Mesenchymal stem cell (in vitro differentiated cells and primary cell): ENCODE results near the gene PTPRN2.

Experiments
- DNase-seq: peaks from one replicate; pipeline ENCODE4 v3.0.0-alpha.2; 2013
- H2AFZ ChIP-seq: one replicate; pipeline ENCODE4 v1.6.1; 2013; ENCODE audit warnings: low read depth, mild to moderate bottlenecking, control low read depth, inconsistent platforms, low read length, moderate library complexity
- H2AK5ac ChIP-seq: 2 replicates; pipeline ENCODE4 v1.6.1; 2013; ENCODE audit warnings: low read length, moderate library complexity, mild to moderate bottlenecking, inconsistent platforms; ENCODE audit not compliant: severe bottlenecking
- H2BK120ac ChIP-seq: one replicate; pipeline ENCODE4 v1.6.1; 2013; ENCODE audit warnings: low read depth, mild to moderate bottlenecking, inconsistent platforms, low read length, moderate library complexity
- H2BK12ac ChIP-seq, 2 experiments: one replicate each; pipeline ENCODE4 v1.6.1; 2013; ENCODE audit warnings: inconsistent platforms in 2 of 2, low read length in 2 of 2, mild to moderate bottlenecking in 2 of 2, moderate library complexity in 2 of 2, control low read depth in 1 of 2
- H2BK15ac ChIP-seq: one replicate; pipeline ENCODE4 v1.6.1; 2013; ENCODE audit warnings: mild to moderate bottlenecking, low read depth, inconsistent platforms; ENCODE audit not compliant: poor library complexity, severe bottlenecking
- H2BK5ac ChIP-seq: 2 replicates; pipeline ENCODE4 v1.6.1; 2013; ENCODE audit warnings: low read depth, mild to moderate bottlenecking, low read length, control low read depth, inconsistent platforms; ENCODE audit not compliant: poor library complexity, severe bottlenecking
- H3K14ac ChIP-seq, 2 experiments: one replicate each; pipeline ENCODE4 v1.6.1; 2013; ENCODE audit warnings: inconsistent platforms in 2 of 2, low read length in 2 of 2, control low read depth in 1 of 2, mild to moderate bottlenecking in 1 of 2, moderate library complexity in 1 of 2
- H3K18ac ChIP-seq, 2 experiments: one replicate each; pipeline ENCODE4 v1.6.1; 2013; ENCODE audit warnings: inconsistent platforms in 2 of 2, low read length in 2 of 2, control low read depth in 1 of 2, low read depth in 1 of 2, mild to moderate bottlenecking in 1 of 2
- H3K23ac ChIP-seq, 2 experiments: one replicate each; pipeline ENCODE4 v1.6.1; 2013; ENCODE audit warnings: inconsistent platforms in 2 of 2, low read length in 2 of 2, mild to moderate bottlenecking in 2 of 2, moderate library complexity in 2 of 2, control low read depth in 1 of 2
- H3K27ac ChIP-seq: 2 replicates; pipeline ENCODE4 v1.5.1; 2013; ENCODE audit warnings: mild to moderate bottlenecking, moderate library complexity, low read length, control low read depth, inconsistent platforms; ENCODE audit not compliant: poor library complexity, severe bottlenecking
- H3K27me3 ChIP-seq, 2 experiments: 2 replicates each; pipeline versions ENCODE4 v1.6.1 to v1.7.0; 2013; ENCODE audit warnings: low read length in 2 of 2, mild to moderate bottlenecking in 2 of 2, moderate library complexity in 2 of 2, control low read depth in 1 of 2, inconsistent platforms in 1 of 2; ENCODE audit not compliant: control insufficient read depth in 1 of 2, insufficient read depth in 1 of 2
- H3K36me3 ChIP-seq, 2 experiments: 2 replicates each; pipeline versions ENCODE4 v1.6.1 to v1.7.0; 2013; ENCODE audit warnings: low read length in 2 of 2, control low read depth in 1 of 2, inconsistent platforms in 1 of 2, low read depth in 1 of 2, mild to moderate bottlenecking in 1 of 2; ENCODE audit not compliant: insufficient read depth in 2 of 2, control insufficient read depth in 1 of 2
- H3K4ac ChIP-seq, 2 experiments: one replicate each; pipeline ENCODE4 v1.6.1; 2013; ENCODE audit warnings: inconsistent platforms in 2 of 2, low read length in 2 of 2, mild to moderate bottlenecking in 2 of 2, moderate library complexity in 2 of 2, control low read depth in 1 of 2, low read depth in 1 of 2
- H3K4me1 ChIP-seq: 2 replicates; pipeline ENCODE4 v1.6.1; 2013; ENCODE audit warnings: low read depth, low read length, control low read depth; ENCODE audit not compliant: control insufficient read depth, insufficient read depth
- H3K4me2 ChIP-seq: 2 replicates; pipeline ENCODE4 v1.6.1; 2013; ENCODE audit warnings: low read length, mild to moderate bottlenecking, inconsistent platforms; ENCODE audit not compliant: poor library complexity, severe bottlenecking
- H3K4me3 ChIP-seq, 2 experiments: 2 replicates each; pipeline versions ENCODE4 v1.5.1 to v1.7.0; 2013; ENCODE audit warnings: low read length in 2 of 2, mild to moderate bottlenecking in 2 of 2, control low read depth in 1 of 2, low read depth in 1 of 2; ENCODE audit not compliant: insufficient read depth in 1 of 2
- H3K79me1 ChIP-seq: replicated peaks from 2 replicates; pipeline ENCODE4 v1.6.1; 2013; ENCODE audit warnings: mild to moderate bottlenecking, control low read depth, low read length, inconsistent platforms; ENCODE audit not compliant: poor library complexity, severe bottlenecking
- H3K9ac ChIP-seq: 2 replicates; pipeline ENCODE4 v1.7.0; 2013; ENCODE audit warnings: mild to moderate bottlenecking, low read length, moderate library complexity
- H3K9me3 ChIP-seq: 2 replicates; pipeline ENCODE4 v1.7.0; 2013; ENCODE audit warnings: mild to moderate bottlenecking, low read length; ENCODE audit not compliant: control insufficient read depth
- H4K8ac ChIP-seq: one replicate; pipeline ENCODE4 v1.6.1; 2013; ENCODE audit warnings: inconsistent platforms, mild to moderate bottlenecking, low read length, moderate library complexity
- H4K91ac ChIP-seq: one replicate; pipeline ENCODE4 v1.6.1; 2013; ENCODE audit warnings: mild to moderate bottlenecking, low read length, inconsistent platforms
- WGBS: methylation state at CpG from one replicate; pipeline ENCODE4 v1.1.7; 2013; ENCODE audit warnings: mixed read lengths; 5-methylcytosine and 5-hydroxymethylcytosine counted together

Gene PTPRN2

GRCh38 chr7:157881048-157881771 is 706.4 kb downstream of the PTPRN2 start:
- H2BK5ac ChIP-seq = no peak overlapping the region
- H3K4me3 ChIP-seq = no peak overlapping the region
- H3K9ac ChIP-seq = no peak overlapping the region
- H2BK15ac ChIP-seq = no peak overlapping the region
- no peaks in the 10 kb centered on the region for H3K27me3 ChIP-seq
- H2BK120ac ChIP-seq = no peak overlapping the region
- H4K91ac ChIP-seq = no peak overlapping the region
- no peak overlapping the region for H3K4ac ChIP-seq
- H3K9me3 ChIP-seq = peaks cover 11% of the 10 kb centered on the region
- 87% methylated on average over 4 of the region's 8 CpGs for WGBS
- DNase-seq = no peak
- H3K4me2 ChIP-seq = no peak overlapping the region
- H4K8ac ChIP-seq = no peak overlapping the region
- no peaks in the 10 kb centered on the region for H3K36me3 ChIP-seq
- H3K23ac ChIP-seq = no peak overlapping the region
- no peak overlapping the region for H2AK5ac ChIP-seq
- H3K27ac ChIP-seq = no peak overlapping the region
- H2BK12ac ChIP-seq = no peak overlapping the region
- H3K4me1 ChIP-seq = no peaks in the 10 kb centered on the region
- H3K18ac ChIP-seq = no peak overlapping the region
- H3K14ac ChIP-seq = no peak overlapping the region
- H3K79me1 ChIP-seq = no peaks in the 10 kb centered on the region
- no peak overlapping the region for H2AFZ ChIP-seq

- no peak overlapping the region for H2AFZ ChIP-seq
- H3K4me1 ChIP-seq = no peaks in the 10 kb centered on the region
- no peak overlapping the region for H3K23ac ChIP-seq
- DNase-seq = no peak
- H3K18ac ChIP-seq = no peak overlapping the region
- H3K79me1 ChIP-seq = no peaks in the 10 kb centered on the region
- no peak overlapping the region for H3K4me2 ChIP-seq
- H3K36me3 ChIP-seq = no peaks in the 10 kb centered on the region
- WGBS = 89% methylated on average over 10 of the region's 10 CpGs
- no peak overlapping the region for H3K27ac ChIP-seq
- H3K9me3 ChIP-seq = peaks cover 11% of the 10 kb centered on the region
- H2BK12ac ChIP-seq = no peak overlapping the region
- H3K4me3 ChIP-seq = no peak overlapping the region
- H2AK5ac ChIP-seq = no peak overlapping the region
- no peak overlapping the region for H2BK5ac ChIP-seq
- peaks cover 0 to 4% of the 10 kb centered on the region in 2 experiments for H3K27me3 ChIP-seq
- no peak overlapping the region for H4K91ac ChIP-seq
- no peak overlapping the region for H3K9ac ChIP-seq
- H2BK120ac ChIP-seq = no peak overlapping the region
- H3K14ac ChIP-seq = no peak overlapping the region
- H2BK15ac ChIP-seq = no peak overlapping the region
- no peak overlapping the region for H3K4ac ChIP-seq
- no peak overlapping the region for H4K8ac ChIP-seq
Observed at GRCh38 chr7:157879391-157879790, 708.2 kb downstream of the PTPRN2 start.

GRCh38 chr7:157877298-157878090 is 710.1 kb downstream of the PTPRN2 start:
- H3K27ac ChIP-seq = no peak overlapping the region

GRCh38 chr7:157876469-157877285 is 710.9 kb downstream of the PTPRN2 start:
- 76% methylated on average over 36 of the region's 36 CpGs for WGBS
- Histone ChIP-seq H3K36me3 (no peaks in the 10 kb centered on the region), H2AFZ (no peak overlapping the region), H2BK120ac (no peak overlapping the region), H3K79me1 (no peaks in the 10 kb centered on the region), H2BK15ac (no peak overlapping the region), H2BK5ac (no peak overlapping the region), H2AK5ac (no peak overlapping the region), H3K4me3 (no peak overlapping the region), H4K8ac (no peak overlapping the region), H2BK12ac (no peak overlapping the region), H3K14ac (no peak overlapping the region), H3K4me2 (no peak overlapping the region), H4K91ac (no peak overlapping the region), H3K23ac (no peak overlapping the region), H3K4me1 (no peaks in the 10 kb centered on the region), H3K9me3 (peaks cover 6% of the 10 kb centered on the region), H3K4ac (no peak overlapping the region), H3K27ac (no peak overlapping the region), H3K27me3 (peaks cover 0 to 4% of the 10 kb centered on the region in 2 experiments), H3K9ac (no peak overlapping the region), H3K18ac (no peak overlapping the region)
- DNase-seq = no peak

More at GRCh38 chr7:157877298-157878090, 710.1 kb downstream of the PTPRN2 start:
- Histone ChIP-seq H3K9me3 (peaks cover 6% of the 10 kb centered on the region), H4K8ac (no peak overlapping the region), H2BK12ac (no peak overlapping the region), H2BK15ac (no peak overlapping the region), H4K91ac (no peak overlapping the region), H2AFZ (no peak overlapping the region), H3K4me3 (no peak overlapping the region), H3K9ac (no peak overlapping the region), H3K18ac (no peak overlapping the region), H3K4me1 (no peaks in the 10 kb centered on the region), H3K79me1 (no peaks in the 10 kb centered on the region), H3K23ac (no peak overlapping the region), H2AK5ac (no peak overlapping the region), H2BK5ac (no peak overlapping the region), H3K14ac (no peak overlapping the region), H3K4me2 (no peak overlapping the region), H2BK120ac (no peak overlapping the region), H3K4ac (no peak overlapping the region), H3K36me3 (no peaks in the 10 kb centered on the region), H3K27me3 (peaks cover 0 to 4% of the 10 kb centered on the region in 2 experiments)
- no peak for DNase-seq
- WGBS = 84% methylated on average over 24 of the region's 31 CpGs
